Epithelial cell of umbilical artery (primary cell): ENCODE results near the gene TAS2R5. TPM values are rescaled to one million over a fixed set of nuclear protein-coding genes. Genes with fewer than 3 reads are reported as not detected.

Experiments
- total RNA-seq: library from RNA; depleted of rRNA; stranded (reverse); fragments of >200 nt; gene quantifications from 2 replicates; pipeline ENCODE4 v1.2.3, GENCODE V29; 2014

TAS2R5 gene, protein sequence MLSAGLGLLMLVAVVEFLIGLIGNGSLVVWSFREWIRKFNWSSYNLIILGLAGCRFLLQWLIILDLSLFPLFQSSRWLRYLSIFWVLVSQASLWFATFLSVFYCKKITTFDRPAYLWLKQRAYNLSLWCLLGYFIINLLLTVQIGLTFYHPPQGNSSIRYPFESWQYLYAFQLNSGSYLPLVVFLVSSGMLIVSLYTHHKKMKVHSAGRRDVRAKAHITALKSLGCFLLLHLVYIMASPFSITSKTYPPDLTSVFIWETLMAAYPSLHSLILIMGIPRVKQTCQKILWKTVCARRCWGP
- total RNA-seq, result 0.32 and 2.3 TPM in 2 replicates

GRCh38 chr7:141789917-141790316 lies at the start of gene TAS2R5:
Gene TAS2R5, plus strand, starts transcription at chr7:141790217. Its CDS starts 145 bp downstream, at chr7:141790362.

DNA sequence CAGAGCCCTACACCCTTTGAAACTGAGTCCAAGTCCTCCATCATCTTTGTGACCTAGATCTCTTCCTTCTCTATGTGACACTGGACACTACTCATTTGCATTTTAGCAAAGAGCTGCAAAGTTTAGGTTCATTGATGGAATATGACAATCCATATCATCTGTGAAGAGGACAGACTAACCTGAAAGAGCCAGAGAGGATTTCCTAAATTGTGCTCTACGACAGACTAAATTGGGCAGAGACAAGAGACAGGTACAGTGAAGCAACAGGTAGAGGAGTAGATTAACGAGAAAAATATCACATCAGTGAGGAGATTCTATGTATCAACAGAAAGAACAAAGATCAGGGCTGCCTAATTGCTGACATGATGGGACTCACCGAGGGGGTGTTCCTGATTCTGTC lies 26.2 kb upstream of the TAS2R5 start, which contains the start of gene TAS2R3:
Gene TAS2R3 (plus strand): TSS at position 301 of the 400 bp plus-strand sequence. CDS start 62 bp downstream, at position 363.

GRCh38 chr7:141776374-141776773 lies 13.6 kb upstream of the TAS2R5 start, which contains the start of gene TAS2R4:
Gene TAS2R4, plus strand, starts transcription at chr7:141776674. Its CDS starts 1,815 bp downstream, at chr7:141778489.

Other genes starting within 250 kb of the TAS2R5 start
- 28.6 and 29.0 TPM in 2 replicates for gene AGK, start 238.8 kb upstream of the TAS2R5 start, total RNA-seq
- 55.6 and 155 TPM in 2 replicates for gene DENND11, start 88.1 kb upstream of the TAS2R5 start, total RNA-seq
- gene WEE2, start 81.9 kb upstream of the TAS2R5 start, total RNA-seq, result not detected in 2 replicates
- gene SSBP1, start 51.9 kb upstream of the TAS2R5 start, total RNA-seq, result 207 and 289 TPM in 2 replicates
- 0.32 and 0.76 TPM in 2 replicates for gene TAS2R3, start 26.1 kb upstream of the TAS2R5 start, total RNA-seq
- gene TAS2R4, start 13.5 kb upstream of the TAS2R5 start, total RNA-seq, result 0.32 and 1.1 TPM in 2 replicates
- gene PRSS37, start 51.3 kb downstream of the TAS2R5 start, total RNA-seq, result not detected in 2 replicates
- gene OR9A4, start 126.2 kb downstream of the TAS2R5 start, total RNA-seq, result not detected in 2 replicates
- gene CLEC5A, start 156.8 kb downstream of the TAS2R5 start, total RNA-seq, result not detected in 2 replicates
- not detected in 2 replicates for gene TAS2R38, start 183.6 kb downstream of the TAS2R5 start, total RNA-seq
- gene MGAM, start 205.7 kb downstream of the TAS2R5 start, total RNA-seq, result not detected in 2 replicates